ENCODE results near the gene CNOT4. TPM values are rescaled to one million over a fixed set of nuclear protein-coding genes. Genes with fewer than 3 reads are reported as not detected.

CNOT4 gene
- total RNA-seq, 1 experiment from 2014 or later: 16.6 TPM

DNA sequence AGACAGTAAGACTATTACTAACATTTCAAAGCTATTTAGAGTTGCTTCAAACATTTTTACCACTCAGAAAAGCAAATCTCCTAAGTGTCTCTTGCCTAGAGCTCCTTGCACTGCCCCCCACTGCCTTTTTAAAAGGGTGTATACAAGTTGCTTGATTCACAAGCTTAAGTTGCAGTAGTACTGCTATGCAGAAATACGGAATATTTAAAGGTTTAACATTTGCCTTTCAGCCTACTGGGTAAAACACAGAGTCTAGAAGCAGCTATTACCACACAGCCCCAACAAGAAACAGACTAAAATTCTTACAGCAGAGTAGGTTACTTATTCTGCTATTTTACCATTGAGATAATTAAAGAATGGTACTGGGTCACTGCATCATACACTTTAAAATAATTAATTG, 128.5 kb downstream of the CNOT4 start:
- ATAC-seq (no peak), DNase-seq (ENCODE audit: low read depth, low spot score) (no peak)
- no peak overlapping the region for H3K27ac ChIP-seq (ENCODE audit: low read depth, low read length)
- H4K20me1 ChIP-seq (ENCODE audit: insufficient read depth): no peaks in the 10 kb centered on the region
- H3K4me3 ChIP-seq (replicated peaks in 1 of 2; ENCODE audit: low read depth in 1 of 2, low read length in 2 of 2): no peak overlapping the region
- BruUV-seq (replicated peaks): no TSS peak
- no peak for TF ChIP-seq MAX (IDR thresholded peaks at IDR 0.05)
- TF ChIP-seq ZNF274 (IDR thresholded peaks at IDR 0.05; ENCODE audit: low read depth, low read length): no peak
- TF ChIP-seq TCF7L2 (IDR thresholded peaks at IDR 0.05; ENCODE audit: borderline replicate concordance, extremely low read depth, insufficient read depth, insufficient read length): no peak
- no peak for TF ChIP-seq CBX3 (IDR thresholded peaks at IDR 0.05; ENCODE audit: low read depth)
- no peak for TF ChIP-seq POLR2AphosphoS5 (IDR thresholded peaks at IDR 0.05; ENCODE audit: low read depth, low read length)
- TF ChIP-seq FOSL1 (IDR thresholded peaks at IDR 0.05; ENCODE audit: low read depth): no peak
- ChIA-PET CTCF (no interaction called here), POLR2A (no interaction called here), RAD21 (ENCODE audit: low non-redundant PET in 1 of 2, low total read pairs in 2 of 2, uncharacterized antibody in 2 of 2, unreplicated experiment in 2 of 2) (no interaction called here)
- H2AFZ ChIP-seq (ENCODE audit: low read depth, low read length, poor library complexity, severe bottlenecking): no peak overlapping the region
- H3K36me3 ChIP-seq (ENCODE audit: control insufficient read depth in 1 of 2, insufficient read depth in 2 of 2, low read length in 2 of 2): no peaks in the 10 kb centered on the region
- no peak overlapping the region for H3K9ac ChIP-seq (ENCODE audit: low read length)
- H3K9me3 ChIP-seq (ENCODE audit: control insufficient read depth in 1 of 2, insufficient read depth in 1 of 2, low read depth in 1 of 2, low read length in 2 of 2): no peaks in the 10 kb centered on the region
- H3K27me3 ChIP-seq (ENCODE audit: insufficient read depth, low read length): no peaks in the 10 kb centered on the region
- H3K9me2 ChIP-seq (ENCODE audit: insufficient read depth): no peaks in the 10 kb centered on the region
- no peaks in the 10 kb centered on the region for H3K79me2 ChIP-seq (ENCODE audit: insufficient read depth, low read length)
- no peak overlapping the region for H3K4me2 ChIP-seq (ENCODE audit: low read length)
- no peaks in the 10 kb centered on the region for H3K4me1 ChIP-seq (ENCODE audit: control insufficient read depth in 1 of 2, insufficient read depth in 2 of 2, low read length in 2 of 2)
- intact Hi-C loops (cut with micrococcal nuclease): no loop called here

- Histone ChIP-seq H3K27ac (ENCODE audit: low read depth, low read length) (no peak overlapping the region), H2AFZ (ENCODE audit: low read depth, low read length, poor library complexity, severe bottlenecking) (no peak overlapping the region), H3K4me3 (replicated peaks in 1 of 2; ENCODE audit: low read depth in 1 of 2, low read length in 2 of 2) (no peak overlapping the region), H3K9me3 (ENCODE audit: control insufficient read depth in 1 of 2, insufficient read depth in 1 of 2, low read depth in 1 of 2, low read length in 2 of 2) (no peaks in the 10 kb centered on the region), H4K20me1 (ENCODE audit: insufficient read depth) (no peaks in the 10 kb centered on the region), H3K9me2 (ENCODE audit: insufficient read depth) (no peaks in the 10 kb centered on the region), H3K79me2 (ENCODE audit: insufficient read depth, low read length) (no peaks in the 10 kb centered on the region), H3K4me1 (ENCODE audit: control insufficient read depth in 1 of 2, insufficient read depth in 2 of 2, low read length in 2 of 2) (no peaks in the 10 kb centered on the region), H3K36me3 (ENCODE audit: control insufficient read depth in 1 of 2, insufficient read depth in 2 of 2, low read length in 2 of 2) (no peaks in the 10 kb centered on the region), H3K27me3 (ENCODE audit: insufficient read depth, low read length) (no peaks in the 10 kb centered on the region), H3K4me2 (ENCODE audit: low read length) (no peak overlapping the region), H3K9ac (ENCODE audit: low read length) (no peak overlapping the region)
- DNase-seq (ENCODE audit: low read depth, low spot score) (no peak), ATAC-seq (no peak)
- TF ChIP-seq CBX3 (IDR thresholded peaks at IDR 0.05; ENCODE audit: low read depth): no peak
- no peak for TF ChIP-seq EGR1 (IDR thresholded peaks at IDR 0.05; ENCODE audit: low read depth)
- no peak for TF ChIP-seq EZH2phosphoT487 (IDR thresholded peaks at IDR 0.05; ENCODE audit: borderline replicate concordance)
- TF ChIP-seq RAD21 (IDR thresholded peaks at IDR 0.05; ENCODE audit: low read depth): no peak
- ChIA-PET RAD21 (ENCODE audit: low non-redundant PET in 1 of 2, low total read pairs in 2 of 2, uncharacterized antibody in 2 of 2, unreplicated experiment in 2 of 2) (no interaction called here), CTCF (no interaction called here), POLR2A (no interaction called here)
- BruUV-seq (replicated peaks): no TSS peak
- intact Hi-C loops (cut with micrococcal nuclease): no loop called here
Measured at GRCh38 chr7:135380351-135380750, 129.6 kb downstream of the CNOT4 start.
